Measurements from ENCODE around the gene TBP.

The TBP gene

DNA sequence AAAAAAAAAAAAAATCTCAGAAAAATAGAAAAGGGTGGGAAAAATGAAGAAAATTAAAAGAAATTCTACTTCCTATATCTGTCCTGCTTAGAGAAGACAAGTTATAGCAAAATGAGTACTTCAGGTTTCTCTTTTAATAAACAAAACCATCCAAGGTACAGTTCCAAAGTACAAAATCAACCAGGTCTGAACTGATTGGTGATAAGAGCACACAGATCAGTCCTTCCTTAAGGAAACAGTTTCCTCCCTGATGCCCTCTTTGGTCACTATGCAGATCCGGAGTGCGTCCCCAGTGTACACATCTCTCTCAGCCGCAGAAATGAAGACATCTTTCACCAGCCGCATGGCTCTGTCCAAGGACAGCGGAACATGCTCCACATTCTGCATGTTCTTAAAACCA, 19.2 kb upstream of the TBP start:
- no peak for DNase-seq (ENCODE audit: low read depth)

GRCh38 chr6:170536671-170537070, 17.5 kb upstream of the TBP start:
- no peak for DNase-seq (ENCODE audit: low read depth)

DNA sequence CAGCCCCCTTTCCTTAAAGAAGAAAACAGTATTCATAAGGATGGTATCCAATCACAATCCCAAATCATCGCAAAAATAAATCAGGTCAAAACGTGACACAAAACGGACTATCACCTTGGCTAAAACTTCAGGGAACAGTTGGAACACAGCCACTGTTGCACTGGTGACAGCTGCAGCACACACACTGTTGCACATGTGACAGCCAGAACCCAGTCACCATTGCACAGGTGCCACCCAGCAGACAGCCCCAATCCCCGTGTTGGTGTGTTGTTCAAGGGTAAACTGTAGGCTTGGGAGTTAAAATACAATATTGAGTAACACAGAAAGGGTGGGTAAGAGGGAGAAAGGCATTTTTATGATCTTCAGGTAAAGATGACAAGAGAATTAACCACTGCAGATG, 16.8 kb upstream of the TBP start:
- no peak for DNase-seq (ENCODE audit: low read depth)

DNA sequence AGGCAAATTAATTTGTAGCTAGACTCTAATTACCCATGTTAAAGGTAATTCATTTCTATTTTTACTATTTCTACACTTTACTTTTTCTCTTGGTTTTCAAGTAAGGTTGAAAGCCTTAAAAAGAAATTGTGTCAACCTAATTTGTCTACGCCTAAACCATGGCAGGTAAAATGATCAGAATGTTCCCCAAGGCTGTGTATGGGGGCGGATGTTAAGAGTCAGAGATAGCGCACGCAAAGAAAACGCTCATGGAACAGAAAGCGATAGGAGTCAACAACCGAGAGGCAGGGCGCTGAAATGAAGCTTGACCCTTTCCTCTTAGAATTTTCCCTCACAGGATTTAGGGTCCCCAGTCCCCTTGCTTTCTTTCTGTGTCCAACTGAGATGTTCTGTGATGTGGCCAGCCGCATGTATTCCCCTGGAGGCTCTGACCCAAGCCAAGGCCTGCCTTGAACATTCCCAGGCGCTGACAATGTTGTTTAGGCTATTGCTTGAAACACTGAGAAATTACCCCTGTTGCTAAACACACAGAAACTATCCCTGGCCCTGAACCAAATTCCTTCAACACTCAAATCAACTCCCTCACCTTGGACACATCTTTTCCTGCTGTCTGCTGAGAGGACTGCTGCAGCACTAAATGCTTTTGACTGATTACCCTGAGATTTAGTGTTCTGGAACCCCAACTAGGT, 12.0 kb upstream of the TBP start:
- DNase-seq (ENCODE audit: low read depth) = no peak

DNA sequence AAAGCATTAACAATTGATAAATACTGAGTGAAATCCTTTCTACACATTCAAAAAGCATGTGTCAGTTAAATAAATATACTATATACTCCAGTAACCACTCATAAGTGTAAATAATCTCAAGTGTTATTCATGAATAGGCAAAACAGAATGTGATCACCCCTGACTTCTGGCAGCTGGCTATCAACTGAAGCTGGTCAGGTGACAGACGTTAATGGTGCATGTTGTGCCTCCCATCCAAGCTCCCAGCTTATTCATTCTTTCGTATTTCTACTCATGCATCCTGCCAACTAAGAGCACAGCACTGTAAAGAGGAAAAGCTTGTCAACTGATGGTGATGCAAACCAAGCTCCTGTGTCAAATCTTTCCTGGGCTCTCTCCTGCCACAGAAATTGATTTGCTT, 8.8 kb upstream of the TBP start:
- no peak for DNase-seq (ENCODE audit: low read depth)

DNA sequence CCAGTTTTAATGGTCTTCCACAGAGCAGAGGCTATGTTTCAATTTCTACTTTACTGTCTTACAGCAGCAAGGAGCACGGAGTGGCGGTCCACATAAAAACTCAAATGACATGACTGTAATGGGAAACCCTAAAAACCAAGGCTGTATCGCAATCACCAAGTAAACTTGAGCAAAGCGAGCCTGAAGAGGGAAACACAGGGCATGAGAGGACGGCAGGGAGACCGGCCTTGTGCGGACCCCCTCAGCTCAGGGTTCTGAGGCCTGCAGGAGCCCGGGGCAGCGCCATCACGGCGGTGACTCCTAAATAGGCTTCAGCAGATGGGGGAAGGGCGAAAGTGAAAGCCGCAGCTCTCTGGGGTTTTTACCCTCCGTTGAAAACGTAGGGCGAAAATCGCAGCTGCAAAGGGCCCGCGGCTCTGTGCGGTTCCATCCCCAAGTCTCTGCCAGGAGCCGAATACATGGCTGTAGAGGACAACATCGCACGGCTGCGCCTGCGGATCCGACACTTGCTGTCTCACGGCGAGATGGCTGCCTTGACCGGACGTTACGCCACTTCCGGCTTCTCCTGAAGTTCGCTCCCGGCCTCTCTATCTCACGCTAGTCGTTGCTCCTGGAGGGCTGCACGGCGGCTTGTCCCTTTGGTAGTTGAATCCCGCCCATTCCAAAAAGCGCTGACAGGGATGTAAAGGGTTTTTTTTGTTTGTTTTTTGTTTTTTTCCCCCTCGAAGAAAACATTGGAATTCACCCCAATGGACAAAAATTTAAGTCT, 1.2 kb upstream of the TBP start, which contains the start of gene PSMB1:
Gene PSMB1 (minus strand): TSS at position 543 of the 769 bp plus-strand sequence. CDS start 65 bp downstream, at position 478.
- DNase-seq (ENCODE audit: low read depth) = peak; percentile 94

DNA sequence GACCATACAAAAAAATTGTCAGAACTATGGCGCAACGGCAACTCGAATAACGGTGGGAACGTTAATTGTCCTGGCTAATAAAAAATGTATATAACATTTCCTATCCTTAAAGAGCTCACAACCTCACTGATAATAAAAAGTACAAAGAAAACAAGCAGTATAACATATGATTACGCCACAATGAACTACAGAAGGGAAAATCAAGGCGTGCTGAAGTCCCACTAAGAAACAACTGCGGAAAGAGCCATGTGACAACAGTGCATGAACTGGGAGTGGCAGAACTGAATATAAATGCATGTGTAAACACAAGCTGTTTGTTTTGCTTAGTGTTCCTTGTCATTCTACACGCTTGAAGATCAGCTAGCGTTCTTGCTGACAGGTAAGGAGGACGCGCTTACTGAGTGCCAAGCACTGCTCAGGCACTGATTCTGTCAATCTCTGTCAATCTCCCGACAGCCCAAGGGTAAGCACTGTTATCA, 596 bp upstream of the TBP start:
- peak; percentile 29 for DNase-seq (ENCODE audit: low read depth)

DNA sequence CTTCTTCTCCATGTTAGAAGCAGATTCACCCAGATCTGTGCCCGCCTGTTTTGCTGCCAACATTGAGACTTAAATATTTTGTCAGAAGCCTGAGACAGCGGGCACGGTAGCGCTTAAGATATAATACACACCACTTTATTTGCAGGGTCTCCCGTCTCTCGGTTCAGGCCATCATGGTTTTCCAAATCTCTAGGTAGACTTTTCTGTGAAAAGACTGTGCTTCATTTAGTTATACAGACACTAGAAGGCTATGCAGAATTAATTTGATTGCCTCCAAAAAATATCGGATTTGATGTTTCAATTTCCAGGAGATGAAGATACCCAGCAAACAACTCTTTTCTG, 598 bp downstream of the TBP start:
- no peak for DNase-seq (ENCODE audit: low read depth)

DNA sequence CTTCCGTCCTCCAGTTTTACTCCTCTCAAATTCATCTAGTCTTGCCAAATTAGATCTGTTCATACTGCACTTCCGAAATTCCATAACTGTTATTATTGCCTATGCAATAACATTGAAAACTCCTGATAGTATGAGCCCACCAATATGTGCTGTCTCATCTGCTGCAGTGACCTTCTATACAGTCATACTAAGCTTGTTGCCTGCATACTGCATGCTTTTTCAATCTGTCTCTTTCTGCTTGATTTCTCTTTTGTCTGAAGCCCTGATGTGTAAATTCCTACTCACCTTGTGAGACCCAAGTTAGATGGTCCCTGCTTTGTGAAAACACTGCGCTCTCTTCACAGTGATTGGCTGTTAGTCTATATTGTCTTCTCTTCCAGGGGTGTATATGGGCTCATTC, 1.1 kb downstream of the TBP start:
- DNase-seq (ENCODE audit: low read depth) = no peak

- DNase-seq (ENCODE audit: low read depth) = no peak
These were observed 7.4 kb downstream of the TBP start for GRCh38 chr6:170561555-170561954.

DNA sequence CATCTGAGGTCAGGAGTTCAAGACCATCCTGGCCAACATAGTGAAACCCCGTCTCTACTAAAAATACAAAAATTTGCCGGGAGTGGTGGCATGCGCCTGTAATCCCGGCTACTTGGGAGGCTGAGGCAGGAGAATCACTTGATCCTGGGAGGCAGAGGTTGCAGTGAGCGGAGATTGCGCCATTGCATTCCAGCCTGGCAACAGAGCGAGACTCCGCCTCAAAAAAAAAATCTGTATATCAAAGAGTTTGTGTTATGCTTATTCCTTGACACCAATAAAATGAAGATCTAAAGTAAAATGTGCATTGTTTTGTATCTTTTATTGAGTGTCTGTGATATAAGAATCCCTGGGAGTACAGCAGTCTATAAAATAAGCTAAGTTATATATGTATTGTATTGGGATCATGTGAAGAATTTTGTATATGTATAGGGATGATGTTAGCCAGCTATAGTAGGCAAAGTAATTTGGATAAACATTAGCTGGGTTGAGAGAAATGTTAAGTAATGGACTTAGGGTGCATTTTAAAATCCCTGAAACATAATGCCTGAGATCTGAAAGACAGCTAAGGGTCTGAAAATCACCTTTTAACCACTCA, 10.9 kb downstream of the TBP start:
- no peak for DNase-seq (ENCODE audit: low read depth)

DNA sequence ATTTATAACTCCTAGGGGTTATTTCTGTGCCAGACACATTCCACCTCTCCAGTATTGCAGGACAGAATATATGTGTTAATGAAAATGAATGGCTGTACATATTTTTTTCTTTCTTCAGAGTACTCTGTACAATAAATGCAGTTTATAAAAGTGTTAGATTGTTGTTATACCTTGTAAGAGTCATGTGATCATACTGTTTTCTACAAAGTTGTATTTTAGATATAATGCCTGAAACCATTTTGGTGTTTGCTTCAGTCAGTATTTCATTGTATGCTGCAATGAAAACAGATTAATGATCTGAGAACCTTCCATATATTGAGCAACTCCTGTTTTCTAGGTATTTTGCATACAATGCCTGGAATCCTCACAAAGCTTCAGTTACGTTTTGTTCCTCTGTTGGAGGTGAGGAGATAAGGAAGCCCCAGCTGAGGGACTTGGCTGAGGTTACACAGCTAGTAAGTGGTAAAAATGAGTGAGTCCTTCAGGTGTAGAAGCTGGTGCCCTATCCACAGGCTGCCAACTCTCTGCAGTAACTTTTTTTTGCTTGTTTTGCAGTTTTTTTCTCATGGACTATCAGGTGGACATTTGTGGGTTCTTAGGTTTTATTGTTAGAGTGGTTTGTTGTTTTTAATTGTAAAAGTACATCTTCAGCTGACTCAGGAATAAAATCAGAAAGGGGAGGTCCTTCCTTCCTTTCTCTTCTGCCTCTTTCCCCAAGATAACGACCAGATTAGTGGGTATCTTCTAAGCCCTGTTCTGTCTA, 18.7 kb downstream of the TBP start:
- no peak for DNase-seq (ENCODE audit: low read depth)

DNA sequence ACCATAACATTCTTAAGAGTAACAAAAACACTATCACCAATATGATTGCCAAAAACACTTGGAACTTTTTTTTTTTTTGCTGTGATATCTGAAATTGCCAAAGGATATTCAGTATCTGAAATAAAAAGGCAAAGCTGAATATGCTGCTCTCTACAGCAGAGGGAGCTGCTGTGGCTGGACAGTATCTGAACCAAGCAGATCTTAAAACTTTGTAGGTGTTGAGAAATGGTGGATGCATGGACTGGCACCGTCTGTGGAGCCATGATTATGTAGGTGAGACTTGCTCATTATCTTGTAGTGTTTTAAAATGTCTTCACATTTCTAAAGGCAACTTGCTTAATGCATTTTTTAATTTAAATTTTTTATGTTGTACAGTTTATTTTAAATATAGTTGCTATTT, 21.1 kb downstream of the TBP start:
- DNase-seq (ENCODE audit: low read depth) = no peak

GRCh38 chr6:170578909-170579308, 24.7 kb downstream of the TBP start:
- no peak for DNase-seq (ENCODE audit: low read depth)

GRCh38 chr6:170583756-170584180, 29.6 kb downstream of the TBP start:
- no peak for DNase-seq (ENCODE audit: low read depth)

GRCh38 chr6:170584181-170584953, 30.2 kb downstream of the TBP start, which contains the start of gene PDCD2:
PDCD2 (minus strand) TSS chr6:170584637; CDS start chr6:170584581, 56 bp downstream.
- peak; percentile 84 for DNase-seq (ENCODE audit: low read depth)

DNA sequence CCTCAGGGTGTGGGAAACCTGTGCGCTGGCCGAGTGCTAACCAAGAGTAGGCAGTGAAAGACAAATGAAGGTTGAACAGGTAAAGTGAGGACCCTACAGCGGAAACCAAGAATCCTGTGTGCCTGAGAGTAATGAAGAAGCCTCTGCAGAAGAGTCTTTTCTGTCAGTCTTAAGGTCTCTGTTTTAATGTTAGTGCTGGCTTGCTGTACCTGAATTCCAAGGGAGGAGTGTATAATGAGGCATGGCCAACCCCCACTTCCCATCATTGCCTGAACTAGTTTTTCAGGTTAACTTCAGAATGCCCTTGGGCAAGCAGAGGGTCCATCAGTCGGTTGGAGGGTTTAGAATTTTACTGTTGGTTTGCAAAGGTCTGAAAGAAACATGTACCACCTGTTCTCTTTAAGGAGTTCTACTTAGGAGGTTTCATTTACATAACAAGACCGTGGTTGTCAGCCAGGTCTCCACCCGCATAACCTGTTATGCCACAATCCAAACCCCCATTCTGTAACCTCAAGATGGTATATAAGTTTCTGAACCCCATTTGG, 30.9 kb downstream of the TBP start:
- no peak for DNase-seq (ENCODE audit: low read depth)

GRCh38 chr6:170590725-170591124, 36.6 kb downstream of the TBP start:
- no peak for DNase-seq (ENCODE audit: low read depth)

- no peak for DNase-seq (ENCODE audit: low read depth)
These were observed 42.3 kb downstream of the TBP start for GRCh38 chr6:170596426-170596825.

DNA sequence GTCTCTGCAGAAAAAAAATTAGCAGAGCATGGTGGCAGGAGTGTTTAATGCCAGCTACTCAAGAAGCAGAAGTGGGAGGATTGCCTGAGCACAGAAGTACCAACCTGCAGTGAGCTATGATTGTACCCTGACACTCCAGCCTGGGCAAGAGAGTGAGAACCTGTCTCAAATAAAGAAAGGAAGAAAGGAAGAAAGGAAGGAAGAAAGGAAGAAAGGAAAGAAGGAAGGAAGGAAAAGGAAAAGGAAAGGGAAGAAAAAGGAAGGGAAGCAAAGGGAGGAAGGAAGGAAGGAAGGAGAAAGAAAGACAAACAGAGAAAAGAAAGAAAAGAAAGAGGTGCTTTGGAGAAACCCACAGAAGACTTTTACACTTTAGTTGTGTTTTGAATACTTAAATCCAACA, 43.1 kb downstream of the TBP start:
- no peak for DNase-seq (ENCODE audit: low read depth)

GRCh38 chr6:170605574-170606259, 51.5 kb downstream of the TBP start:
- no peak for DNase-seq (ENCODE audit: low read depth)
